ENCODE data around the gene KDM2B.
"Not testable (repeated sequence)": the region's sequence is repeated elsewhere in the genome, so short reads cannot be mapped to it uniquely, and the experiment has no call there.

The KDM2B gene

GRCh38 chr12:121423253-121423652, 157.6 kb downstream of the KDM2B start:
- DNase-seq = no peak

- DNase-seq = no peak
Observed at GRCh38 chr12:121420109-121420508, 160.7 kb downstream of the KDM2B start.

GRCh38 chr12:121417847-121418246, 163.0 kb downstream of the KDM2B start:
- no peak for DNase-seq

DNA sequence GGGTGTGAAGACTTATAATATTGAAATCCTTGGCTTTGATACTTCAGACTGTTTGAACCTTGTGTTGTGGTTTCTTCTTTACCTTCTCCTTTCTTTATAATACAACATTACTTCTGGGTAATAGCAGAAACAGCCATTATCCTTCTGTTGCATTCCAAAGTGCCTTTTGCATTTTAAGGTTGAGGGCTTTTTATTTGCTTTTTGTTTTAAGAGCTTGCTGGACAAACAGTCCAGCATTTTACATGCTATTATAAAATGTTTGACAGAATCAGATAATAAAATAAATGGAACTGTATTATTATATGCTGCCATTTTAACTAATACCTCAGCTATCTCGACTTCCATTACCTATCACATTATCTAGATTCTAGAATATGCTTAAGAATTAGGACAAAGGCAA, 166.9 kb downstream of the KDM2B start:
- no peak for DNase-seq

DNA sequence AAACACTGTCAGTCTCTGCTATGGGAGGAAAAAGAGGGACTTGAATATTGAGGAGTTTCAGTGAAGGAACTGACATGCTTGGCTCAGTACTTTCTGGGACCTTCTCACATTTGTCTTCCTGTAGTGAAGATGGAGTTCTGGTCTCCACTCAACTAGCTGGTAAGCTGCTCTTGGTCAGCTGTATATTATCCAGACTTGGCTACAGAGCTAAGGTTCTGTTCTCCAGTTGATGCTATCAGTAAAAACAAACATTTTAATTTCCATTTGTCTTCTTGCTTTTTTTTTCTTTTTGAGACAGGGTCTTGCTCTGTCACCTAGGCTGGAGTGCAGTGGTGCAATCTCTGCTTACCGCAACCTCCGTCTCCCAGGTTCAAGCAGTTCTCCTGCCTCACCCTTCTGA, 175.6 kb downstream of the KDM2B start:
- DNase-seq = no peak

GRCh38 chr12:121404734-121405133, 176.1 kb downstream of the KDM2B start:
- no peak for DNase-seq

- DNase-seq = no peak
Observed at GRCh38 chr12:121403721-121404120, 177.1 kb downstream of the KDM2B start.

DNA sequence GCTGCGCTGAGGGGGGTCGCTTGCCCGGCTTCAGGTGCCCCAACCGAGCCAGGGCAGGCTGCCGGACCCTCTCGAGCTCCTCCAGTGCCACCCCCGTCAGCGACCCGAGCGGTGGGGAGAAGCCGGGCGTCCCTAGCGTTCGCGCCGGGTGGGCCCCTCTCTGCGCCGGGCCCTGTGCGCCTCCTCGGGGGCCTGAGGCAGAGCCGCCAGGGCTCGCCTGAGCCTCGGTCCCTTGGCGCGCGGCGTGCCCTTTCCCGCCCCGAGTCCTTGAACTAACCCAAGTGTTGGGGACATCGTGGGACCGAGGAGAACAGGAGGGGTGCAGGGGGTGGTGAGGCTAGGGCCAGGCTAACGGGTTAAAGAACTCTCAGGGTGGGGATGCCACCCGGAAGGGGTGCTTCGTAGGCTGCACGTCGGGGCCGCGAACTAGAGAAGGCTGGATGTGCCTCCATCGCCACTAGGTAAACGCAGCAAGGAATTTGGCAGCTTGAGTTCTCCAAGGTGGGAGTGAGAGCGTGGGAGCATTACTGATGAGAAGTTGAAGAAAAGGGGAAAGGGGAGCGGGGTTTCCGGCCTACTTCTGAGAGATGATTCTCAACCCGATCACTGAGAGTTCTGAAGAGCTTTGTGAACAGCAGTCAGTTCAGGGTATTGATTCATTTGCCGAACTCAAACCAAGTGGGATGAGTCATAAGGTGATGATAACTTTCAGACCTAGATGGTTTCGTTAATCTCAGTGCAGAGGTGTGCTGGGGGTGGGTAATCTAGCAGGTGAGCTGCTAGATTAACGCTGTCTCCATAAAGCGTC, 180.3 kb downstream of the KDM2B start:
- no peak for DNase-seq

DNA sequence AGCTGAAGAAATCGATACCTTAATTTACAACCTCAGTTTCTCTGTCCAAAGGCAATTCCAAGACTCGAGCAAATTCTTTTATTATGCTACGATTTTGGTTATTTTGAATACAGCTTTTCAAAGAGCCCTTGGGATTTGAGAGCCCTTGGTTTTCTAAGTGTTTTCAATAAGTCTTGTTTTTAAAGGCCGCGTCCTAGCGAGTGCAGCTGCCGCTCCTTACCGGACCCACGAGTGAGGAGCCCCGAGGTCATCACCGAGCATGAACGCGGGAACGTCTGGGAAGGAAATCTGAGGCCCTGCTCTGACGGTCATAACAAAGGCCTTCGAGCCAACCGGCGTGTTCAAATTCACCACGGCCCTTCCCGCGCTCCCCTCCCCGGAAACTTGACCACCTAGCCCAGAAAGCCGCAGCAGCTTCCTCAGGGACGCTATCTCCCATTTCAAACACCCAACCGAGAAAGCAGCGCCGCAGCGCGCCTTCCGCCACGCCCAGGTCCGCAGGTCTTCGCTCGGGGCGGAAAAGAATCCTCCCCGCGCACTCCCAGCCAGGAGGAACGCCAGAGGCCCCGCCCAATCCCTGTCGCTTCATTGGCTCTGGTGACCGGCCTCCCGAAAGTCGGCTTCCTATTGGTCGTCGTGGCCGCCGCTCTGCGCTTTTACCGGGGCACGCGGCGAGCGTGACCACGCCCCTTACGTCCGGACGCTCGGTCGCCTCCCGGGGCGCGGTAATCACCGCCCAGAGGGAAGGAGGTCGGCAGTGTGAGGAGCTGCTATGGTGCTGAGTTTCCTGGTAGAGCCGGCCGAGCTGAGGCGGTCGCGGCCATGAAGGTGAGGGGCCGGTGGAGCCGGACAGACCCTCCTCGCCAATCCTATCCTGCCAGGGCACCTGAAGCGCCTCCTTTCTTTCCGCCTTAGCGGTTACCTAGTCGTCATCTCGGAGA, 181.2 kb downstream of the KDM2B start, which contains the start of gene RNF34:
TSS of gene RNF34 (plus strand) at position 728 of the 941 bp plus-strand sequence. CDS start at position 823, 95 bp downstream.
- peak; percentile 93 for DNase-seq

DNA sequence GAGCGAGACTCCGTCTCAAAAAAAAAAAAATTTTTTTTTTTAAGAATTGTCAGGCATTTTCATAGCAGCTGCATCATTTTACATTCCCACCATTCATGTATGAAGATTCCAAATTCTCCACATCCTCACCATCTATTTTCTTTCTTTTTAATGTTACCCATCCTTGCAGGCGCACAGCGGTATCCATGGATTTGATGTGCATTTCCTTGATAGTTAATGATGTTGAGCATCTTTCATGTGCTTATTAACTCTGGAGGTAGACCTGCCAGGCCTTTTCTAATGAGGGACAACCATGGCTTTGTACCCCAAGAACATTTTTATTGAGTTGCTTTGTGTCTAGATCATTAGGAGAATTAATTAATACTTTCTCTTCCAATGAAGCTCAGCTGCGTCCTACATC, 182.5 kb downstream of the KDM2B start:
- no peak for DNase-seq

- DNase-seq = no peak
Observed at GRCh38 chr12:121397521-121397920, 183.3 kb downstream of the KDM2B start.

- DNase-seq = no peak
Observed at GRCh38 chr12:121392325-121392716, 188.5 kb downstream of the KDM2B start.

GRCh38 chr12:121391619-121392324, 189.1 kb downstream of the KDM2B start:
- no peak for DNase-seq

DNA sequence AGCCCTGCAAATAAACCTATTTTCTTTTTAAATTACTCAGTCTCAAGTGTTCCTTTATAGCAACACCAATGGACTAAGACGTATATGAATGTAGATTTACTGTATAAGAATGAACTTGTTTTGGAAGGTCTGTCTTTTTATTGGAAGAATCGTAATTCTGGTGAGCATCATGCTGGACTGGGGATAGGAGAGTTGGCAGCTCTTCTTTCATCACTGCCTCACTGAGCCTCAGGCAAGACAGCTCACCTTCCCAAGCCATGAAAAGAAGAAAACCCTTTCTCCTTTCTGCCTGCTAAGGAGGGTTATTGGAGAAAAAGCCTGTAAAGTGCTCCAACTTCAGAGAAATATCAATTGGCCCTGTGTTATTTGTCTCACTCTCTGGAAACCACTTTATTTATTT, 190.0 kb downstream of the KDM2B start:
- DNase-seq = no peak

GRCh38 chr12:121388421-121388981, 192.3 kb downstream of the KDM2B start:
- peak; percentile 82 for DNase-seq

DNA sequence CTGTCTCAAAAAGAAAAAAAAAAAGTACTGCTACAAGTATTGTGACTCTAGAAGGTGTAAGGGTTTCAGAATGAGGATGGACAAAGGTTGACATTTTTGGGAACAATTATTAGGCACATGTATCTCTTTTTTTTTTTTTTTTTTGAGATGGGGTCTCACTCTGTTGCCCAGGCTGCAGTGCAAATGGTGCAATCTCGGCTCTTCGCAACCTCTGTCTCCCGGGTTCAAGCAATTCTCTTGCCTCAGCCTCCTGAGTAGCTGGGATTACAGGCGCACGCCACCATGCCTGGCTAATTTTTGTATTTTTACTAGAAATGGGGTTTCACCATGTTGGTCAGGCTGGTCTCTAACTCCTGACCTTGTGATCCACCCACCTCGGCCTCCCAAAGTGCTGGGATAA, 195.9 kb downstream of the KDM2B start:
- not testable (repeated sequence) for DNase-seq

- DNase-seq = no peak
Observed at GRCh38 chr12:121383601-121384021, 197.2 kb downstream of the KDM2B start.

DNA sequence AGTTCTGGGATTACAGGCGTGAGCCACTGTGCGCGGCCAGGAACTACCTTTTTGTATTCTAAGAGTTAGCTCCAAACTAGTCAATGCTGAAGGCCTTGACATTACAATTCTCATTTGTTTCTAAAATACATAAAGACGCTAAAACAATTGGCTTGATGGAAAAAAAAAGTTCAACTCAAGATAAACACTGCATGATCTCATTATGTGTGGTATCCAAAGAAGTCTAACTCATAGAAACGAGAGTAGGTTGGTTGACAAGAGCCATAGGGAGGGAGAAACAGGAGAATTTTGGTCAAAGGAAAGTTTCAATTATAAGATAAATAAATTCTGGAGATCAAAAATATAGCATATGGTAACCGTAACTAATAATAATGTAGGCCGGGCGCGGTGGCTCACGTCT, 200.9 kb downstream of the KDM2B start:
- DNase-seq = no peak
